SK-N-SH treated with all-trans-retinoic acid at 6 μM for 48 hours (cell line): ENCODE measurements around the gene DUSP6.

Source experiments
- ATAC-seq: fragments of 200-7000 bp; cut with Tn5 transposase; 3 replicates; pipeline ENCODE4 v1.9.1; 2020; ENCODE audit warnings: mild to moderate bottlenecking, moderate library complexity
- BACH2 ChIP-seq: fragments of 250-450 bp; sonication (Bioruptor Pico); IDR thresholded peaks from 2 replicates; pipeline ENCODE4 v1.9.0; 2021; ENCODE audit warnings: mild to moderate bottlenecking, borderline replicate concordance
- CSDC2 ChIP-seq: fragments of 250-450 bp; sonication (Bioruptor Pico); IDR thresholded peaks from 2 replicates; pipeline ENCODE4 v1.5.0; 2020; ENCODE audit warnings: mild to moderate bottlenecking, moderate library complexity
- ESRRG ChIP-seq: fragments of 250-450 bp; sonication (Bioruptor Pico); IDR thresholded peaks from 2 replicates; pipeline ENCODE4 v1.6.1; 2021; ENCODE audit warnings: mild to moderate bottlenecking
- GLIS3 ChIP-seq: fragments of 250-450 bp; sonication (Bioruptor Pico); IDR thresholded peaks from 2 replicates; pipeline ENCODE4 v1.5.0; 2020; ENCODE audit warnings: mild to moderate bottlenecking, moderate library complexity
- ISL1 ChIP-seq: fragments of 250-450 bp; sonication (Bioruptor Pico); IDR thresholded peaks from 2 replicates; pipeline ENCODE4 v2.1.2; 2022; ENCODE audit warnings: mild to moderate bottlenecking, moderate library complexity
- OSR1 ChIP-seq: fragments of 250-450 bp; sonication (Bioruptor Pico); IDR thresholded peaks from 2 replicates; pipeline ENCODE4 v1.8.0; 2022; ENCODE audit warnings: moderate library complexity, mild to moderate bottlenecking, inconsistent platforms
- PPARA ChIP-seq: fragments of 250-450 bp; sonication (Bioruptor Pico); IDR thresholded peaks from 2 replicates; pipeline ENCODE4 v1.5.0; 2020; ENCODE audit warnings: mild to moderate bottlenecking, borderline replicate concordance
- RARB ChIP-seq: fragments of 250-450 bp; sonication (Bioruptor Pico); IDR thresholded peaks from 2 replicates; pipeline ENCODE4 v1.8.0; 2021; ENCODE audit warnings: mild to moderate bottlenecking, moderate library complexity
- SNAI2 ChIP-seq: fragments of 250-450 bp; sonication (Bioruptor Pico); IDR thresholded peaks from 2 replicates; pipeline ENCODE4 v1.5.0; 2020; ENCODE audit warnings: mild to moderate bottlenecking, moderate library complexity
- TCF4 ChIP-seq: fragments of 250-450 bp; sonication (Bioruptor Pico); IDR thresholded peaks from 2 replicates; pipeline ENCODE4 v1.8.0; 2021; ENCODE audit warnings: mild to moderate bottlenecking, moderate library complexity, borderline replicate concordance
- ZC3H10 ChIP-seq: fragments of 250-450 bp; sonication (Bioruptor Pico); IDR thresholded peaks from 2 replicates; pipeline ENCODE4 v1.5.1; 2021; ENCODE audit warnings: mild to moderate bottlenecking, moderate library complexity
- ZFP3 ChIP-seq: fragments of 250-450 bp; sonication (Bioruptor Pico); IDR thresholded peaks from 2 replicates; pipeline ENCODE4 v1.5.0; 2020; ENCODE audit warnings: mild to moderate bottlenecking, moderate library complexity
- ZFP30 ChIP-seq: fragments of 450-650 bp; formaldehyde crosslinking; IDR thresholded peaks from 2 replicates; pipeline ENCODE4 v1.5.0; 2022; ENCODE audit warnings: mild to moderate bottlenecking, moderate library complexity
- ZNF565 ChIP-seq: fragments of 450-650 bp; formaldehyde crosslinking; conservative IDR thresholded peaks from 2 replicates; pipeline ENCODE4 v1.5.0; 2020; ENCODE audit warnings: low read depth, mild to moderate bottlenecking, moderate library complexity
- ZNF70 ChIP-seq: fragments of 450-650 bp; formaldehyde crosslinking; IDR thresholded peaks from 2 replicates; pipeline ENCODE4 v1.5.0; 2020; ENCODE audit warnings: mild to moderate bottlenecking, moderate library complexity
- ZNF8 ChIP-seq: fragments of 450-650 bp; formaldehyde crosslinking; IDR thresholded peaks from 2 replicates; pipeline ENCODE4 v1.5.0; 2020; ENCODE audit warnings: mild to moderate bottlenecking, moderate library complexity
- TF ChIP-seq, protein P1 (sequence below): fragments of 250-450 bp; sonication (Bioruptor Pico); IDR thresholded peaks from 2 replicates; pipeline ENCODE4 v1.5.1; 2021; ENCODE audit warnings: mild to moderate bottlenecking, moderate library complexity
- TF ChIP-seq, protein P2 (sequence below): fragments of 250-450 bp; sonication (Bioruptor Pico); IDR thresholded peaks from 2 replicates; pipeline ENCODE4 v1.5.0; 2020; ENCODE audit warnings: mild to moderate bottlenecking, moderate library complexity
- TF ChIP-seq, protein P3 (sequence below): fragments of 250-450 bp; sonication (Bioruptor Pico); IDR thresholded peaks from 2 replicates; pipeline ENCODE4 v1.8.0; 2020; ENCODE audit warnings: mild to moderate bottlenecking, moderate library complexity, borderline replicate concordance

DUSP6 gene

DNA sequence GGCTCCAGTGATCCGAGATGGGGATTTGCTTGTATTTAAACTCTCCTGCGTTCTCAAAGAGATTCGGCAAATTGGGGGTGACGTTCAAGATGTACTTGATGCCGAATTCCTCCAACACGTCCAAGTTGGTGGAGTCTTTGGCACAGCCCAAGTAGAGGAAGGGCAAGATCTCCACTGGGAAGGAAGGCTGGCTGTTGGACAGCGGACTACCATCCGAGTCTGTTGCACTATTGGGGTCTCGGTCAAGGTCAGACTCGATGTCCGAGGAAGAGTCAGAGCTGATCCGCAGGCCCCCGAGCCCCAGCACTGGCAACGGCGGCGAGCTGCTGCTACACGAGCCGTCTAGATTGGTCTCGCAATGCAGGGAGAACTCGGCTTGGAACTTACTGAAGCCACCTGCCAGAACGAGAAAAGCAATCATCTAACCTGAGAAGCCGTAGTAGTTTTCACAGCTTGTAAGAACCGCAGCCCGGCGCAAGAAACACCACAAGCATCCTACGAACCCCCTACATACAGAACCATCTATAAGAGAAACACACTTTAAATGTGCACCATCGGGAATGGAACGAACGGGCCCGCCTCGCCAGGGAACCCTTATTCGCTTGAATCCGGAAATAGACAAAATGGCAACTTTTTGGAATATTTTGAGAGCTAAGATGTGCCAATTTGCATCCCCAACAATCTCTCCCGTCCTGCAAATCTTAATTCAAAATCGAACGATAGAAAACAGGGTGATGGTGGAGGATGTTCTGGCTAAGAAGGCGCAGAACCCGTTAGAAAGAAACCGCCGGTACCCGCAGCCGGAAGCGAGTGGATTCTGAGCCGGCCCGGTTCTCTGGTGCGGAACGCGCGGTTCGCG lies 1.4 kb downstream of the DUSP6 start:
- TF ChIP-seq SNAI2 (CRISPR knock-in tag) = no peak
- no peak for TF ChIP-seq ESRRG (CRISPR knock-in tag)
- ATAC-seq = no peak

DNA sequence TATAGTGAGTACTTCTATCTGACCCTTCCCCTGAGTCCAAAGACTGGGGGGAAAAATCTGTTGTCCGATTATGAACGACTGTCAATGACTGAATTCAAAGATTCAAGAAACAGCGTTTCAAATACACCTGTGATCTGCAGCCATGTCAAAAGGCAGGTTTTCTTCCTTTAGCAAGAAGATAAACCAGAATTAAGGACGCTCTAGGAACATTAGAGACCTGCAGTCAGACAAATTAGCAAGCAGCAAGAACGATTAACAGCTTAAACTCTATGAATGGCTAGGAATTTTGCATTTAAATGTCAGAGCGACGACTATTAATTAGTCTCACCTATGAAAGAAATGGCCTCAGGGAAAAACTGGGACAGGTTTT lies 2.1 kb downstream of the DUSP6 start:
- no peak for ATAC-seq
- TF ChIP-seq PPARA (CRISPR knock-in tag) = no peak

DNA sequence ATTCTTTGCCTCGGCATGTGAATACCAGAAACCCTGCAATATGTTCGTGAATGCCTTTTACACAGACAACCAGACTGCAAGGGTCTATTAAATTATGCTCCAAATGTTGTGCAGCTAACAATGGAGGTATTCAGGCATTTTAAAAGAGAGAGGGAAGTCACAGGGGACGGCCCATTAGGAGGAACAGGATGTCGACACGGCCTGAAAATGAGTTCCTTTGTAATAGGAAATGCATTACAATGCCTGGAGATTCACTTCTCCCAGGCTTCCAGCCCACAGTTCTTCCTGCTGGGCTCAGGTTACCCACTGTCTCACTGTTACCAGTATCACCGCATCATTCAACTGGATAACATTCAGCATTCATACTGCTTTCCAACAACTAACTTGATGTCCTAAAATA lies 2.5 kb downstream of the DUSP6 start:
- no peak for TF ChIP-seq RARB (CRISPR knock-in tag)
- peak; percentile 34; the same call in 1 of the 2 replicates for TF ChIP-seq ISL1
- peak; percentile 4; the same call in 2 of the 3 replicates for ATAC-seq

DNA sequence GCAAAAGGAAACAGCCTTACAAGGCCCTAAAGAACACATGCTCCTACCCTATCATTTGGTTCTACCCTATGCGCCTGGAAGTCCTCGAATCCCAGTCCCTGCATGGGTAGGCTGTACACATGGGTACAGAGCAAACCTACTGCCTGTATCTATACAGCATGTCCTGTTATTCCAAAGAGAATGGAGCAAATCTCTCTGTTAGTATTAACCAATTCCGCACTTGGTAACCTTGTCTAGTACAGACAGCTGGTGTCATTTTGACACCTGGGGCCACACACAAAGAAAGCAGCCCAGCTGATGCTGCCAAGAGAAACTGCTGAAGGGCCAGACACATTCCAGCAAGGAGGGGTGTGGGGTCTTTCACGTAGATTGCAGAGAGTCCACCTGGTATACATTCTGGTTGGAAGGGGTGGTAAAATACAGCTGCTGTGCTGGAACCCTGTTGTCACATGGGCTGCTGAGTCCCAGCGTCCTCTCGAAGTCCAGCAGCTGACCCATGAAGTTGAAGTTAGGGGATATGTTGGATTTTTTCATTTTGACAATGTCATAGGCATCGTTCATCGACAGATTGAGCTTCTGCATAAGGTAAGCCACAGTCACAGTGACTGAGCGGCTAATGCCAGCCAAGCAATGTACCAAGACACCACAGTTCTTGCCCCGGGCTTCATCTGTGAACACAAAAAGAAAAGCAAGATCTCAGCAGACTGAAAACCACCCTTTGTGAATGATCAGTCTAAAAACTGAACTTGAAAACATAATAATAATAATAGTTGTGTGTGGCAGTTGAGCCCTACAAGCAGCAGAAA lies 3.2 kb downstream of the DUSP6 start:
- no peak for ATAC-seq
- TF ChIP-seq TCF4 (CRISPR knock-in tag) (0 out of 2 replicates have a peak, but pooled peaks have one; percentile 5), ISL1 (no peak), ZNF565 (CRISPR knock-in tag) (no peak)

DNA sequence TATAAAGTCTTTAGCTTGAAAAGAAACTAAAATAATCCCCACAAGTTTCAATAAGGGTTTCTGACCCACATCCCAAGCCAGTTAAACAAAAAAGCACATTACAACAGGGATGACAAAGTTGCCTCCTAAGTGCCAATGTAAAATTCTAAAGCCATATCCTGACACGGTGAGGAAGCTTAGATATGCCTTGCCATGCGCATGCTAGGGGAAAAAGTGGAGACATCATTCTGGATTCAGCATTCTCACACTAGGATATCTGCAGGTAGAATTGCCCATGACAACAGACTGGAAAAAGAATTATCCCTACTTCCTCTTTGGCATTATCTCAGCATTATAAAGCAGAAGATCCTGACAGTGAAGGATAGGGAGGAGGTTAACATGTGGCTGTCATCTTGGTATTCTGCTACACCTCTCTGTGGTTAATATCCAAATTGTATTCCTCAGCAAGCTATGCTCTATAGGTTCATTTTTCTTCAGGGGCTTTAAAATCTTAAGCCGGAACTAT lies 4.9 kb downstream of the DUSP6 start:
- TF ChIP-seq, protein P1, sequence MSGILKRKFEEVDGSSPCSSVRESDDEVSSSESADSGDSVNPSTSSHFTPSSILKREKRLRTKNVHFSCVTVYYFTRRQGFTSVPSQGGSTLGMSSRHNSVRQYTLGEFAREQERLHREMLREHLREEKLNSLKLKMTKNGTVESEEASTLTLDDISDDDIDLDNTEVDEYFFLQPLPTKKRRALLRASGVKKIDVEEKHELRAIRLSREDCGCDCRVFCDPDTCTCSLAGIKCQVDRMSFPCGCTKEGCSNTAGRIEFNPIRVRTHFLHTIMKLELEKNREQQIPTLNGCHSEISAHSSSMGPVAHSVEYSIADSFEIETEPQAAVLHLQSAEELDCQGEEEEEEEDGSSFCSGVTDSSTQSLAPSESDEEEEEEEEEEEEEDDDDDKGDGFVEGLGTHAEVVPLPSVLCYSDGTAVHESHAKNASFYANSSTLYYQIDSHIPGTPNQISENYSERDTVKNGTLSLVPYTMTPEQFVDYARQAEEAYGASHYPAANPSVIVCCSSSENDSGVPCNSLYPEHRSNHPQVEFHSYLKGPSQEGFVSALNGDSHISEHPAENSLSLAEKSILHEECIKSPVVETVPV = no peak
- TF ChIP-seq ZC3H10 (CRISPR knock-in tag) (no peak), ZNF70 (CRISPR knock-in tag) (no peak), PPARA (CRISPR knock-in tag) (no peak), GLIS3 (CRISPR knock-in tag) (no peak), BACH2 (CRISPR knock-in tag) (no peak), CSDC2 (no peak), ZNF8 (CRISPR knock-in tag) (no peak), ZFP3 (CRISPR knock-in tag) (no peak), ESRRG (CRISPR knock-in tag) (no peak), TCF4 (CRISPR knock-in tag) (no peak), ISL1 (no peak), OSR1 (CRISPR knock-in tag) (no peak), SNAI2 (CRISPR knock-in tag) (no peak), ZFP30 (CRISPR knock-in tag) (no peak), ZNF565 (CRISPR knock-in tag) (no peak), RARB (CRISPR knock-in tag) (no peak)
- TF ChIP-seq, protein P2, sequence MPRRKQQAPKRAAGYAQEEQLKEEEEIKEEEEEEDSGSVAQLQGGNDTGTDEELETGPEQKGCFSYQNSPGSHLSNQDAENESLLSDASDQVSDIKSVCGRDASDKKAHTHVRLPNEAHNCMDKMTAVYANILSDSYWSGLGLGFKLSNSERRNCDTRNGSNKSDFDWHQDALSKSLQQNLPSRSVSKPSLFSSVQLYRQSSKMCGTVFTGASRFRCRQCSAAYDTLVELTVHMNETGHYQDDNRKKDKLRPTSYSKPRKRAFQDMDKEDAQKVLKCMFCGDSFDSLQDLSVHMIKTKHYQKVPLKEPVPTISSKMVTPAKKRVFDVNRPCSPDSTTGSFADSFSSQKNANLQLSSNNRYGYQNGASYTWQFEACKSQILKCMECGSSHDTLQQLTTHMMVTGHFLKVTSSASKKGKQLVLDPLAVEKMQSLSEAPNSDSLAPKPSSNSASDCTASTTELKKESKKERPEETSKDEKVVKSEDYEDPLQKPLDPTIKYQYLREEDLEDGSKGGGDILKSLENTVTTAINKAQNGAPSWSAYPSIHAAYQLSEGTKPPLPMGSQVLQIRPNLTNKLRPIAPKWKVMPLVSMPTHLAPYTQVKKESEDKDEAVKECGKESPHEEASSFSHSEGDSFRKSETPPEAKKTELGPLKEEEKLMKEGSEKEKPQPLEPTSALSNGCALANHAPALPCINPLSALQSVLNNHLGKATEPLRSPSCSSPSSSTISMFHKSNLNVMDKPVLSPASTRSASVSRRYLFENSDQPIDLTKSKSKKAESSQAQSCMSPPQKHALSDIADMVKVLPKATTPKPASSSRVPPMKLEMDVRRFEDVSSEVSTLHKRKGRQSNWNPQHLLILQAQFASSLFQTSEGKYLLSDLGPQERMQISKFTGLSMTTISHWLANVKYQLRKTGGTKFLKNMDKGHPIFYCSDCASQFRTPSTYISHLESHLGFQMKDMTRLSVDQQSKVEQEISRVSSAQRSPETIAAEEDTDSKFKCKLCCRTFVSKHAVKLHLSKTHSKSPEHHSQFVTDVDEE (CRISPR knock-in tag) = no peak
- TF ChIP-seq, protein P3, sequence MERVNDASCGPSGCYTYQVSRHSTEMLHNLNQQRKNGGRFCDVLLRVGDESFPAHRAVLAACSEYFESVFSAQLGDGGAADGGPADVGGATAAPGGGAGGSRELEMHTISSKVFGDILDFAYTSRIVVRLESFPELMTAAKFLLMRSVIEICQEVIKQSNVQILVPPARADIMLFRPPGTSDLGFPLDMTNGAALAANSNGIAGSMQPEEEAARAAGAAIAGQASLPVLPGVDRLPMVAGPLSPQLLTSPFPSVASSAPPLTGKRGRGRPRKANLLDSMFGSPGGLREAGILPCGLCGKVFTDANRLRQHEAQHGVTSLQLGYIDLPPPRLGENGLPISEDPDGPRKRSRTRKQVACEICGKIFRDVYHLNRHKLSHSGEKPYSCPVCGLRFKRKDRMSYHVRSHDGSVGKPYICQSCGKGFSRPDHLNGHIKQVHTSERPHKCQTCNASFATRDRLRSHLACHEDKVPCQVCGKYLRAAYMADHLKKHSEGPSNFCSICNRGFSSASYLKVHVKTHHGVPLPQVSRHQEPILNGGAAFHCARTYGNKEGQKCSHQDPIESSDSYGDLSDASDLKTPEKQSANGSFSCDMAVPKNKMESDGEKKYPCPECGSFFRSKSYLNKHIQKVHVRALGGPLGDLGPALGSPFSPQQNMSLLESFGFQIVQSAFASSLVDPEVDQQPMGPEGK (CRISPR knock-in tag) = no peak
- no peak for ATAC-seq
